TTC549 (cell line): Measurements from ENCODE around the gene GRIK1.

ENCODE experiments used
- FAIRE-seq: peaks from 2 replicates; lab custom pipeline; 2012; peaks lifted over from hg19 to GRCh38; lab: Jason Lieb, UNC

GRIK1 gene

GRCh38 chr21:29827647-29828046 is 112.1 kb downstream of the GRIK1 start:
- FAIRE-seq: no peak

- no peak for FAIRE-seq
Measured at GRCh38 chr21:29827236-29827635, 112.6 kb downstream of the GRIK1 start.

GRCh38 chr21:29826386-29826785 is 113.4 kb downstream of the GRIK1 start:
- FAIRE-seq: no peak

- no peak for FAIRE-seq
Measured at GRCh38 chr21:29825936-29826335, 113.9 kb downstream of the GRIK1 start.

GRCh38 chr21:29825345-29825744 is 114.5 kb downstream of the GRIK1 start:
- no peak for FAIRE-seq

- no peak for FAIRE-seq
Measured at GRCh38 chr21:29822064-29822463, 117.7 kb downstream of the GRIK1 start.

- FAIRE-seq: no peak
Measured at GRCh38 chr21:29821230-29821629, 118.6 kb downstream of the GRIK1 start.

GRCh38 chr21:29819675-29820326 is 120.0 kb downstream of the GRIK1 start:
- no peak for FAIRE-seq

- no peak for FAIRE-seq
Measured at GRCh38 chr21:29818383-29818921, 121.3 kb downstream of the GRIK1 start.

GRCh38 chr21:29817450-29817849 is 122.3 kb downstream of the GRIK1 start:
- no peak for FAIRE-seq

GRCh38 chr21:29812947-29813346 is 126.8 kb downstream of the GRIK1 start:
- FAIRE-seq: no peak

GRCh38 chr21:29810871-29811270 is 128.9 kb downstream of the GRIK1 start:
- no peak for FAIRE-seq

- FAIRE-seq: no peak
Measured at GRCh38 chr21:29808153-29808552, 131.6 kb downstream of the GRIK1 start.

- FAIRE-seq: no peak
Measured at GRCh38 chr21:29805105-29805504, 134.7 kb downstream of the GRIK1 start.

GRCh38 chr21:29803191-29803590 is 136.6 kb downstream of the GRIK1 start:
- FAIRE-seq: no peak

- no peak for FAIRE-seq
Measured at GRCh38 chr21:29801122-29801521, 138.7 kb downstream of the GRIK1 start.

GRCh38 chr21:29800056-29800455 is 139.7 kb downstream of the GRIK1 start:
- no peak for FAIRE-seq

GRCh38 chr21:29798840-29799239 is 141.0 kb downstream of the GRIK1 start:
- no peak for FAIRE-seq

- FAIRE-seq: no peak
Measured at GRCh38 chr21:29797155-29797554, 142.6 kb downstream of the GRIK1 start.

- no peak for FAIRE-seq
Measured at GRCh38 chr21:29793712-29794111, 146.1 kb downstream of the GRIK1 start.

GRCh38 chr21:29789393-29789792 is 150.4 kb downstream of the GRIK1 start:
- no peak for FAIRE-seq

GRCh38 chr21:29788752-29789151 is 151.0 kb downstream of the GRIK1 start:
- no peak for FAIRE-seq

GRCh38 chr21:29787361-29787909 is 152.4 kb downstream of the GRIK1 start:
- FAIRE-seq: no peak
